Brain microvascular endothelial cell (primary cell): ENCODE results near the gene SP7.

Experiments
- DNase-seq: peaks from one replicate; pipeline ENCODE4 v3.0.0-alpha.2; 2020
- H3K27ac ChIP-seq: fragments of 250-450 bp; sonication (Bioruptor Pico); 2 replicates; pipeline ENCODE4 v1.5.1; 2020; ENCODE audit warnings: mild to moderate bottlenecking, moderate library complexity
- H3K27me3 ChIP-seq: fragments of 250-450 bp; sonication (Bioruptor Pico); replicated peaks from 2 replicates; pipeline ENCODE4 v1.5.1; 2020; ENCODE audit warnings: mild to moderate bottlenecking
- H3K36me3 ChIP-seq: fragments of 250-450 bp; sonication (Bioruptor Pico); replicated peaks from 2 replicates; pipeline ENCODE4 v1.5.1; 2020; ENCODE audit warnings: mild to moderate bottlenecking
- H3K4me3 ChIP-seq: 2 replicates; pipeline ENCODE4 v1.5.1; 2011; ENCODE audit warnings: low read depth, mild to moderate bottlenecking, control low read depth, low read length, moderate library complexity
- CTCF ChIP-seq: IDR thresholded peaks from 2 replicates; pipeline ENCODE4 v1.5.1; 2011; ENCODE audit warnings: low read depth, mild to moderate bottlenecking, moderate library complexity, low read length, control low read depth, inconsistent platforms; ENCODE audit errors: missing control alignments
- in situ Hi-C: cut with HindIII; loops from 2 replicates; pipeline ENCODE4 v1.10.0; 2017; ENCODE audit warnings: low sequenced_read_pairs, low pct_ligation_motif_present

The SP7 gene

GRCh38 chr12:53347905-53348304, 11.8 kb upstream of the SP7 start:
- in situ Hi-C loops = no loop called here
- Histone ChIP-seq H3K27me3 (no peaks in the 10 kb centered on the region), H3K4me3 (no peak overlapping the region), H3K36me3 (no peaks in the 10 kb centered on the region), H3K27ac (no peak overlapping the region)
- no peak for DNase-seq
- no peak for TF ChIP-seq CTCF

GRCh38 chr12:53346491-53346890, 10.3 kb upstream of the SP7 start:
- in situ Hi-C loops = no loop called here
- DNase-seq = no peak
- H3K27me3 ChIP-seq = no peaks in the 10 kb centered on the region
- H3K36me3 ChIP-seq = no peaks in the 10 kb centered on the region
- no peak overlapping the region for H3K4me3 ChIP-seq
- no peak for TF ChIP-seq CTCF
- H3K27ac ChIP-seq = no peak overlapping the region

GRCh38 chr12:53345486-53346188, 9.5 kb upstream of the SP7 start:
- no peak for TF ChIP-seq CTCF
- DNase-seq = peak; percentile 37
- in situ Hi-C loops = no loop called here
- Histone ChIP-seq H3K36me3 (no peaks in the 10 kb centered on the region), H3K4me3 (peak overlapping the region; percentile 64), H3K27me3 (no peaks in the 10 kb centered on the region), H3K27ac (no peak overlapping the region)

GRCh38 chr12:53344824-53345485, 8.8 kb upstream of the SP7 start:
- in situ Hi-C loops = no loop called here

DNA sequence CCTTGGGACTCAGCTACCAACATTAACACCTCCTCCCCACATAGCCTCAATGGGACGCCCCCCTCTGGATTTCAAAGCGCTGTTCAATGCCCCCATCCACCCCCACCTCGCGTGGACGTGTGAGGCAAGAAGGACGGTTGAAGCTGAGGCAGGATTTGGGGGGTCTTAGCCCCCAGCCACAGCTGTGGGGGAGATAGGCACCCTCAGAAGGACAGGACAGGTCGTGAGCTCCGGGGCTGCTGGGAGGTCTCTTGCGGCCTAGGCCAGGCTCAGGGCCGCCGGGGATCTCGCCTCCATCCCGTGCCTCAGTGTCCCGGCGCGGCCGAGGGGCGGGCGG, 8.3 kb upstream of the SP7 start:
- no peak overlapping the region for H3K27ac ChIP-seq

More at GRCh38 chr12:53344824-53345485, 8.8 kb upstream of the SP7 start:
- DNase-seq = peak; percentile 63
- peak overlapping the region; percentile 6 for H3K27ac ChIP-seq
- H3K4me3 ChIP-seq = peak overlapping the region; percentile 64
- H3K27me3 ChIP-seq = no peaks in the 10 kb centered on the region
- H3K36me3 ChIP-seq = no peaks in the 10 kb centered on the region
- TF ChIP-seq CTCF = peak; percentile 72

More for the DNA sequence above, 8.3 kb upstream of the SP7 start:
- Histone ChIP-seq H3K4me3 (peak overlapping the region; percentile 33), H3K27me3 (no peaks in the 10 kb centered on the region), H3K36me3 (no peaks in the 10 kb centered on the region)
- in situ Hi-C loops = no loop called here
- no peak for TF ChIP-seq CTCF
- DNase-seq = no peak
